NCI-H446 treated with DMSO at 0.1 percent for 48 hours (cell line): ENCODE results near the gene CLDN16.

ENCODE experiments used
- DNase-seq: peaks from one replicate; lab custom pipeline; 2025; lab: John Stamatoyannopoulos, UW

Gene CLDN16

GRCh38 chr3:190442240-190442639 is 54.3 kb downstream of the CLDN16 start:
- DNase-seq: no peak

GRCh38 chr3:190443257-190443656 is 55.3 kb downstream of the CLDN16 start:
- no peak for DNase-seq

GRCh38 chr3:190444006-190444405 is 56.0 kb downstream of the CLDN16 start:
- DNase-seq: no peak

DNA sequence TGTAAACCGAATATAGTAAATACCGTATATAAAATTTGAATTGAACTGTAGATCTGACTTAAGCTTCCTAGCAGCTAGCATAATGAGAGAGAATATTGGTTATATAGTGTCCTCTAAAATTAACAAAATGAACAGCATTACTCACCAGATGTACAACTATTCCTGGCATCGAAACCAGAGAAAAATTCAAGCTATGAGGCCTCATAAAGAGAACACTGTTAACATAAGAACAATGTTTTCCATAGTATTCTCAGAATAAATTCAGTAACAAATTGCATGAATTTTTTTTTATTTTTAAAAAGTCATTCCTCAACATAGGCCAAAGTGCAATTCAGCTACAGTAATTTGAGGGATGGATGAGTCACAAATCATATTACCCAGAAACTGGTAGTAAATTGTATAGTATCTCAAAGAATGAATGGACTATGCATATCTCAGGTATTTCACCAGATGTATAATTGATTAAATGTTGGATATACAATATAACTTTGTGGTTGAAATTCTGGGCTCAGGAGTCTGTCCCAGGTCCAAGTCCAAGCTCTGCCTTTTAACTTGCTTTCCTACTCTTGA is 56.7 kb downstream of the CLDN16 start:
- DNase-seq: no peak

DNA sequence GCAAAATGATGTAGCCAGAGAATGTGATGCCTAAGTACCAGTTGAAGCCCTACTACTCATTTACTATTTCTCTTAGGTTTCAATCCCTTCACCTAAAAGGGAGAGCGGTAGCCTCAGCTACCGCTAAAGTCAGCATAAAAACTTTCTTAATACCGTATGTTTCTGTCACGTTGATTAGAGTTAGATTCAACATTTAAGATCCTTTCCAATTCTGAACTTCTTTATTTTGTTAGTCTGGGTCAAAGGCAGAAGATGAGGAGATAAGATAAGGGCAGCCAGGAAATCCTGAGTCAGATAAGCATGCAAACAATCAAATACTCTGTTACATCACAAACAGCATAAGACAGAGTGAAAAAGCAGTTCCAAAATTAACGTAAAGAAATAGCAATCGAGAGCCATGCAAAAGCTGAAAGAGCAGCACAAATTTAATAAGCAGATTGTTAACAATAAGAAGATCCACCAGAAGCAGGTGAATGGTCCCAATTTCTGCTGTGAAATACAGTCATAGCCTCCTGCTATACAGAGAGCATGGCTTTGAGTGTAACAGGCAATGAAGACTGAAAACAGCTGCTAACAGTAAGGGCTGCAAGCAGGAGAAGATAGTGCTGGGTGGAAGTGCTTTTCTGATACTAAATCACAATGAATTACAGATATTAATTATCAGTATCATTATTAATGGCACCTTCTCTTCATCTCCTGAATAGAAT is 58.8 kb downstream of the CLDN16 start:
- no peak for DNase-seq

GRCh38 chr3:190448256-190448655 is 60.3 kb downstream of the CLDN16 start:
- DNase-seq: no peak

DNA sequence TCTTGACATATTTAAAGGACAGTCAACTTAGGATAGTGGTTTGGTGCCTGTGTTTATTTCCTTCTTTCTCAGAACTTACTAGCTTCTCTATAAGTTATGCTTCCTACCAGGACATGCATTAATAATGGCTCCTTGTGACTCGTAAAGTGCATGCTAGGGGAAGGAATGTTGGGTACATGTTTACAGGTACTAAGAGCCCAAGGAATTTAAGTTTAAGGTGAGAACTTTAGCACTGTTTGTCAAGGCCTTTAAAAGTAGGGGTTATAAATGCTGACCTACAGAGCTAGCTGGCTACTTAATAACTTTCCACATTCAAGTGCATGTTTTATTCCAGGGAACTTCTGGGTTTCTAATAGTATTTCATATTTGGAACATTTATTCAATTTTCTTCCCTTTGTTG is 61.8 kb downstream of the CLDN16 start, which contains the start of gene TMEM207:
Gene TMEM207, minus strand, starts transcription at position 101 of the 400 bp plus-strand sequence. Its CDS starts 92 bp downstream, at position 9.
- DNase-seq: no peak

DNA sequence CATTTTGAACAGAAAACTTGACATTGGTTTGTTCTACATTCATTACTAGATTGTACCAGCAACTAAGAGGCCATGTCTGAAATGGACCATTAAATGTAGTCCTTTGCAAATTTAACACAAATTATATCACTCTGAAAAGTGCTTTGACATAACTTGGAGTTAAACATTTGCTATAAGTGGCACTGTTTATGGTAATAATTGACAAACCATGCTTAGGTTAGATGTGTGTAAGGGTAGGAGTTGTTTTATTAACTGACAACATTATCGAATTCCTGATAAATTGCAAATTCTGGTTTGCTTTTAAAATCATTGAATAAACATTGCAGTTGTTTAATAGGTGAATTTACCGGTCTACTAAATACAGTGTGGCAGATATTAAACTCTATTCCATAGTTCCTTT is 67.9 kb downstream of the CLDN16 start:
- DNase-seq: no peak

DNA sequence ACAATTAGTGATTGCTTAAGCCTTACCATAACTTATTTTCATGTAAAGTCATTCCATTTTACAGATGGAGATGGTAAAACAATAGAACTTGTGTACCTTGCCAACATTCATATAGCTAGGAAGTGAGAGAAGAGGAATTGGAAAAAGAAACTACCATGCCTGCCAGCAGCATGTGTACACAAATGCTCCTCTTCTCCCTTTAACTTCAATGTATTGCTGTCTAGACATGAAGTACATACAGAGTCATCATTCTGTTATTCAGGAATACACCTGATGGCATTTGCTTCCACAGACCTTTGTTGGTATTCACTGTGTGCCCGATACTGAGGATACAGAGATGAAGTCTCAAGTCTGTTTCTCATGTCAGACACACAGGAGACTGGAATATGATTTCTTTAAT is 68.8 kb downstream of the CLDN16 start:
- DNase-seq: no peak

DNA sequence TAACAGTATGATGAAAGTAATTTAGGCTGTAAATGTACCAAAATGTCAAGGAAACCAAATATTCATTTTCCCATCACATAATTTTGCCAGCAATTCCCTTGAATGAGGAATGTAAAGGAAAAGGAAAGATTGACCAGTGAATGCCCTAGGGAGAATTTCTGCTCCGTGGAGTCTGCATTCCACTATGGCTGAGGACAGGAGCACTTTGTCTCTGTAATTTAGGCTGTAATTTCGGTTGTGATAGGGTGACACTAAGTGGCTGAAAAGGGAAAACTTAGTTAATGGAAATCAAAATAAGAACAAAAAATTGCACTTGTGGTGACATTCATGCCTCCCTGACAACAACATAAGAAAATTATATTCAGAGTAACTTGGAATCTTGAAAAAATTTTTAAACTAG is 70.1 kb downstream of the CLDN16 start:
- no peak for DNase-seq
